Measurements from ENCODE around the gene LRCH3. TPM values are rescaled to one million over a fixed set of nuclear protein-coding genes. Genes with fewer than 3 reads are reported as not detected.

Gene LRCH3
- total RNA-seq, 1 experiment from 2014 or later = 43.1 TPM

GRCh38 chr3:197804511-197804910, 13.5 kb downstream of the LRCH3 start:
- H4K20me1 ChIP-seq (ENCODE audit: low read length) = peaks cover 14% of the 10 kb centered on the region; the same call in 1 of the 2 replicates
- CTCF ChIA-PET = no interaction called here
- H3K9me3 ChIP-seq (ENCODE audit: low read length) = no peaks in the 10 kb centered on the region
- no peak overlapping the region for H3K27ac ChIP-seq (ENCODE audit: low read length)
- peaks cover 21% of the 10 kb centered on the region for H3K4me1 ChIP-seq (ENCODE audit: insufficient read depth, low read length)
- H3K79me2 ChIP-seq (ENCODE audit: low read length) = peaks cover 79% of the 10 kb centered on the region
- H3K9me2 ChIP-seq (replicated peaks; ENCODE audit: low read length) = no peaks in the 10 kb centered on the region
- no peak for DNase-seq
- ATAC-seq = no peak
- TF ChIP-seq CTCF (conservative IDR thresholded peaks at IDR 0.05; ENCODE audit: low read depth, low read length) (no peak), EZH2phosphoT487 (IDR thresholded peaks at IDR 0.05; ENCODE audit: borderline replicate concordance, low read length) (no peak), EZH2 (IDR thresholded peaks at IDR 0.05; ENCODE audit: low read length, unreplicated experiment) (no peak)
- BruUV-seq (replicated peaks) = no TSS peak
- H3F3A ChIP-seq (ENCODE audit: low read length, unreplicated experiment) = no peaks in the 10 kb centered on the region
- no peak overlapping the region for H2AFZ ChIP-seq (ENCODE audit: low read length)
- H3K27me3 ChIP-seq (ENCODE audit: low read length) = no peaks in the 10 kb centered on the region
- intact Hi-C loops (cut with micrococcal nuclease) = no loop called here
- no peak overlapping the region for H3K4me3 ChIP-seq (ENCODE audit: low read length)
- H3K36me3 ChIP-seq (ENCODE audit: low read depth, low read length) = no peaks in the 10 kb centered on the region
- H3K4me2 ChIP-seq (ENCODE audit: low read length) = no peak overlapping the region
- no peak overlapping the region for H3K9ac ChIP-seq (ENCODE audit: low read length)
- POLR2A ChIA-PET (ENCODE audit: unreplicated experiment) = no interaction called here

GRCh38 chr3:197807969-197808587, 17.0 kb downstream of the LRCH3 start:
- Histone ChIP-seq H3K4me1 (ENCODE audit: insufficient read depth, low read length) (peaks cover 4% of the 10 kb centered on the region), H3K9me3 (ENCODE audit: low read length) (no peaks in the 10 kb centered on the region), H3K9me2 (replicated peaks; ENCODE audit: low read length) (no peaks in the 10 kb centered on the region), H4K20me1 (ENCODE audit: low read length) (peaks cover 10% of the 10 kb centered on the region; the same call in 1 of the 2 replicates), H3K27me3 (ENCODE audit: low read length) (no peaks in the 10 kb centered on the region), H3K79me2 (ENCODE audit: low read length) (peaks cover 77% of the 10 kb centered on the region), H3K9ac (ENCODE audit: low read length) (no peak overlapping the region), H3K36me3 (ENCODE audit: low read depth, low read length) (no peaks in the 10 kb centered on the region), H3F3A (ENCODE audit: low read length, unreplicated experiment) (no peaks in the 10 kb centered on the region), H2AFZ (ENCODE audit: low read length) (no peak overlapping the region), H3K4me2 (ENCODE audit: low read length) (no peak overlapping the region), H3K27ac (ENCODE audit: low read length) (no peak overlapping the region), H3K4me3 (ENCODE audit: low read length) (no peak overlapping the region)
- ChIA-PET POLR2A (ENCODE audit: unreplicated experiment) (no interaction called here), CTCF (no interaction called here)
- DNase-seq = no peak
- no peak for ATAC-seq
- BruUV-seq (replicated peaks) = no TSS peak
- TF ChIP-seq EZH2phosphoT487 (IDR thresholded peaks at IDR 0.05; ENCODE audit: borderline replicate concordance, low read length) (no peak), CTCF (conservative IDR thresholded peaks at IDR 0.05; ENCODE audit: low read depth, low read length) (no peak), EZH2 (IDR thresholded peaks at IDR 0.05; ENCODE audit: low read length, unreplicated experiment) (no peak)
- intact Hi-C loops (cut with micrococcal nuclease) = no loop called here

- Histone ChIP-seq H3K27me3 (ENCODE audit: low read length) (no peaks in the 10 kb centered on the region), H3K4me2 (ENCODE audit: low read length) (no peak overlapping the region), H3K27ac (ENCODE audit: low read length) (no peak overlapping the region), H3K4me3 (ENCODE audit: low read length) (no peak overlapping the region), H3K9me3 (ENCODE audit: low read length) (no peaks in the 10 kb centered on the region), H3K4me1 (ENCODE audit: insufficient read depth, low read length) (no peaks in the 10 kb centered on the region), H3K79me2 (ENCODE audit: low read length) (peaks cover 72% of the 10 kb centered on the region), H4K20me1 (ENCODE audit: low read length) (no peaks in the 10 kb centered on the region), H3K36me3 (ENCODE audit: low read depth, low read length) (no peaks in the 10 kb centered on the region), H3F3A (ENCODE audit: low read length, unreplicated experiment) (no peaks in the 10 kb centered on the region), H3K9me2 (replicated peaks; ENCODE audit: low read length) (no peaks in the 10 kb centered on the region), H2AFZ (ENCODE audit: low read length) (no peak overlapping the region), H3K9ac (ENCODE audit: low read length) (no peak overlapping the region)
- intact Hi-C loops (cut with micrococcal nuclease) = no loop called here
- BruUV-seq (replicated peaks) = no TSS peak
- ChIA-PET CTCF (no interaction called here), POLR2A (ENCODE audit: unreplicated experiment) (no interaction called here)
- TF ChIP-seq EZH2 (IDR thresholded peaks at IDR 0.05; ENCODE audit: low read length, unreplicated experiment) (no peak), EZH2phosphoT487 (IDR thresholded peaks at IDR 0.05; ENCODE audit: borderline replicate concordance, low read length) (no peak), CTCF (conservative IDR thresholded peaks at IDR 0.05; ENCODE audit: low read depth, low read length) (no peak)
- ATAC-seq (no peak), DNase-seq (no peak)
Observed at GRCh38 chr3:197809356-197810020, 18.4 kb downstream of the LRCH3 start.

Measured in PC-3 (cell line).